Measurements from ENCODE around the gene CCDC127.

The CCDC127 gene

GRCh38 chr5:203246-203930 lies 14.6 kb downstream of the CCDC127 start:
- DNase-seq, result no peak

- DNase-seq, result no peak
Measured at GRCh38 chr5:201672-202071, 16.3 kb downstream of the CCDC127 start.

GRCh38 chr5:200985-201384 lies 17.0 kb downstream of the CCDC127 start:
- no peak for DNase-seq

GRCh38 chr5:199950-200645 lies 17.9 kb downstream of the CCDC127 start:
- peak; percentile 34 for DNase-seq

- peak; percentile 22 for DNase-seq
Measured at GRCh38 chr5:199197-199949, 18.6 kb downstream of the CCDC127 start.

- peak; percentile 32 for DNase-seq
Measured at GRCh38 chr5:198516-199196, 19.3 kb downstream of the CCDC127 start.

GRCh38 chr5:197892-198489 lies 20.0 kb downstream of the CCDC127 start:
- peak; percentile 36 for DNase-seq

- peak; percentile 31 for DNase-seq
Measured at GRCh38 chr5:197031-197430, 20.9 kb downstream of the CCDC127 start.

- DNase-seq, result peak; percentile 32
Measured at GRCh38 chr5:196350-196749, 21.6 kb downstream of the CCDC127 start.

- peak; percentile 37 for DNase-seq
Measured at GRCh38 chr5:195401-196160, 22.4 kb downstream of the CCDC127 start.

- no peak for DNase-seq
Measured at GRCh38 chr5:194603-195209, 23.2 kb downstream of the CCDC127 start.

- no peak for DNase-seq
Measured at GRCh38 chr5:194102-194501, 23.9 kb downstream of the CCDC127 start.

GRCh38 chr5:192970-193831 lies 24.8 kb downstream of the CCDC127 start:
- DNase-seq, result no peak

GRCh38 chr5:192691-192969 lies 25.3 kb downstream of the CCDC127 start:
- no peak for DNase-seq

GRCh38 chr5:191949-192690 lies 25.8 kb downstream of the CCDC127 start:
- no peak for DNase-seq

- no peak for DNase-seq
Measured at GRCh38 chr5:191036-191948, 26.7 kb downstream of the CCDC127 start, which contains the start of gene LRRC14B. LRRC14B (plus strand) TSS chr5:191495; CDS start chr5:191539, 44 bp downstream.

GRCh38 chr5:190366-191035 lies 27.5 kb downstream of the CCDC127 start:
- no peak for DNase-seq

- no peak for DNase-seq
Measured at GRCh38 chr5:189976-190365, 28.0 kb downstream of the CCDC127 start.

All from right forelimb (tissue), 1 donor.